HCT116 (cell line): ENCODE measurements around the gene LRP1B. TPM values are rescaled to one million over a fixed set of nuclear protein-coding genes. Genes with fewer than 3 reads are reported as not detected.

Experiments used
- ATAC-seq: fragments of 200-7000 bp; cut with Tn5 transposase; 2 replicates; pipeline ENCODE4 v1.9.1; 2020; ENCODE audit warnings: mild to moderate bottlenecking, moderate library complexity
- BruUV-seq: library from RNA; stranded (reverse); fragments of 400-500 nt; replicated peaks from 2 replicates; lab custom pipeline; 2021; lab: Mats Ljungman, UMichigan
- CTCF ChIA-PET: fragments of 300-600 bp; sonication (Branson Sonifier 250); formaldehyde crosslinking; loops from one replicate; lab custom pipeline; 2021; ENCODE audit warnings: antibody characterized with exemption; lab: Charles Lee
- POLR2A ChIA-PET: fragments of 300-600, 350-600 bp; sonication (Branson Sonifier 250); formaldehyde crosslinking; loops from one replicate; lab custom pipeline; 2021; ENCODE audit warnings: antibody characterized with exemption; lab: Charles Lee
- RAD21 ChIA-PET, 2 experiments: fragments of 300-600 bp; sonication (Branson Sonifier 250); formaldehyde crosslinking; loops; one replicate each; lab custom pipeline; 2023; ENCODE audit warnings: low total read pairs in 2 of 2; ENCODE audit not compliant: uncharacterized antibody in 2 of 2, unreplicated experiment in 2 of 2, low non-redundant PET in 1 of 2; lab: Charles Lee
- DNase-seq: peaks from one replicate; pipeline ENCODE4 v3.0.0-alpha.2; 2010; ENCODE audit warnings: low read depth, low spot score
- H2AFZ ChIP-seq: fragments of 200-600 bp; shearing (Covaris generic), sonication (generic); 2 replicates; pipeline ENCODE4 v1.6.1; 2017; ENCODE audit warnings: low read depth, mixed run types, mixed read lengths, antibody characterized with exemption, low read length; ENCODE audit not compliant: poor library complexity, severe bottlenecking
- H3K27ac ChIP-seq: 2 replicates; pipeline ENCODE4 v1.5.1; 2012; ENCODE audit warnings: low read depth, low read length
- H3K27me3 ChIP-seq: fragments of 200-600 bp; sonication (generic); 2 replicates; pipeline ENCODE4 v1.6.1; 2016; ENCODE audit warnings: mixed run types, low read length, mixed read lengths; ENCODE audit not compliant: insufficient read depth
- H3K36me3 ChIP-seq, 2 experiments: fragments of 200-500 bp in 1 of 2; fragments of 200-600 bp in 1 of 2; sonication (Bioruptor generic) in 1 of 2; sonication (generic) in 1 of 2; 2 replicates each; pipeline versions ENCODE4 v1.5.1 to v1.6.1; 2014 to 2016; ENCODE audit warnings: low read length in 2 of 2, inconsistent platforms in 1 of 2, mixed read lengths in 1 of 2, mixed run types in 1 of 2; ENCODE audit not compliant: insufficient read depth in 2 of 2, control insufficient read depth in 1 of 2
- H3K4me1 ChIP-seq, 2 experiments: fragments of 200-600 bp in 1 of 2; sonication (generic) in 1 of 2; 2 replicates each; pipeline versions ENCODE4 v1.5.1 to v1.6.1; 2012 to 2017; ENCODE audit warnings: low read length in 2 of 2, inconsistent platforms in 1 of 2, mild to moderate bottlenecking in 1 of 2, mixed read lengths in 1 of 2, mixed run types in 1 of 2, moderate library complexity in 1 of 2; ENCODE audit not compliant: insufficient read depth in 2 of 2, control insufficient read depth in 1 of 2
- H3K4me2 ChIP-seq: fragments of 200-600 bp; sonication (generic); 2 replicates; pipeline ENCODE4 v1.6.1; 2017; ENCODE audit warnings: mixed run types, low read length, mixed read lengths
- H3K4me3 ChIP-seq, 2 experiments: fragments of 200-600 bp in 1 of 2; sonication (generic) in 1 of 2; replicated peaks in 1 of 2; 2 replicates each; pipeline ENCODE4 v1.5.1; 2011 to 2016; ENCODE audit warnings: low read length in 2 of 2, control low read depth in 1 of 2, low read depth in 1 of 2, mild to moderate bottlenecking in 1 of 2, mixed read lengths in 1 of 2, mixed run types in 1 of 2
- H3K79me2 ChIP-seq: fragments of 200-600 bp; sonication (generic); 2 replicates; pipeline ENCODE4 v1.6.1; 2017; ENCODE audit warnings: mild to moderate bottlenecking, mixed run types, low read length, moderate library complexity, mixed read lengths; ENCODE audit not compliant: insufficient read depth
- H3K9ac ChIP-seq: fragments of 200-600 bp; sonication (generic); 2 replicates; pipeline ENCODE4 v1.6.1; 2016; ENCODE audit warnings: low read length, mixed read lengths
- H3K9me2 ChIP-seq: fragments of 200-600 bp; sonication (generic), shearing (Covaris generic); 2 replicates; pipeline ENCODE4 v1.6.1; 2017; ENCODE audit warnings: mixed run types, mild to moderate bottlenecking, moderate library complexity; ENCODE audit not compliant: insufficient read depth
- H3K9me3 ChIP-seq, 2 experiments: fragments of 200-500 bp in 1 of 2; fragments of 200-600 bp in 1 of 2; sonication (Bioruptor generic) in 1 of 2; sonication (generic) in 1 of 2; 2 replicates each; pipeline ENCODE4 v1.6.1; 2014 to 2017; ENCODE audit warnings: low read length in 2 of 2, mixed read lengths in 2 of 2, inconsistent platforms in 1 of 2, low read depth in 1 of 2, mild to moderate bottlenecking in 1 of 2, mixed run types in 1 of 2, moderate library complexity in 1 of 2; ENCODE audit not compliant: control insufficient read depth in 1 of 2, insufficient read depth in 1 of 2
- H4K20me1 ChIP-seq: fragments of 200-600 bp; sonication (generic), shearing (Covaris generic); 2 replicates; pipeline ENCODE4 v1.6.1; 2017; ENCODE audit warnings: mixed run types, mild to moderate bottlenecking, moderate library complexity; ENCODE audit not compliant: insufficient read depth
- CBX3 ChIP-seq: IDR thresholded peaks from 2 replicates; pipeline ENCODE4 v1.6.1; 2012; ENCODE audit warnings: low read depth
- CEBPB ChIP-seq: IDR thresholded peaks from 2 replicates; pipeline ENCODE4 v1.6.1; 2012; ENCODE audit warnings: low read depth
- EGR1 ChIP-seq: IDR thresholded peaks from 2 replicates; pipeline ENCODE4 v1.6.1; 2012; ENCODE audit warnings: low read depth
- ELF1 ChIP-seq: IDR thresholded peaks from 2 replicates; pipeline ENCODE4 v1.6.1; 2012; ENCODE audit warnings: low read depth, borderline replicate concordance
- FOSL1 ChIP-seq: IDR thresholded peaks from 2 replicates; pipeline ENCODE4 v1.6.1; 2012; ENCODE audit warnings: low read depth
- POLR2A ChIP-seq: IDR thresholded peaks from 2 replicates; pipeline ENCODE4 v1.7.0; 2011; ENCODE audit warnings: borderline replicate concordance; ENCODE audit not compliant: insufficient read depth, insufficient read length; ENCODE audit errors: extremely low read depth
- RAD21 ChIP-seq: IDR thresholded peaks from 2 replicates; pipeline ENCODE4 v1.6.1; 2012; ENCODE audit warnings: low read depth, mild to moderate bottlenecking
- SP1 ChIP-seq: IDR thresholded peaks from 2 replicates; pipeline ENCODE4 v1.6.1; 2012; ENCODE audit warnings: low read depth
- SRF ChIP-seq: IDR thresholded peaks from 2 replicates; pipeline ENCODE4 v1.6.1; 2012; ENCODE audit warnings: low read depth
- TCF7L2 ChIP-seq: IDR thresholded peaks from 2 replicates; pipeline ENCODE4 v1.7.0; 2011; ENCODE audit warnings: borderline replicate concordance, inconsistent platforms; ENCODE audit not compliant: insufficient read depth, insufficient read length; ENCODE audit errors: extremely low read depth
- YY1 ChIP-seq: IDR thresholded peaks from 2 replicates; pipeline ENCODE4 v1.6.1; 2011; ENCODE audit warnings: low read length, low read depth, moderate library complexity, mild to moderate bottlenecking; ENCODE audit not compliant: insufficient replicate concordance; ENCODE audit errors: extremely low read depth
- intact Hi-C: fragments of 100-400 bp; cut with micrococcal nuclease; formaldehyde crosslinking; loops from 2 replicates; pipeline ENCODE4 v1.10.0; 2022
- total RNA-seq: library from RNA; stranded (reverse); gene quantifications from one replicate; pipeline ENCODE4 v1.2.1, GENCODE V29; 2021; ENCODE audit not compliant: unreplicated experiment
- TF ChIP-seq, protein P1 (sequence below), 3 experiments: fragments of 200-600 bp in 1 of 3; sonication (generic) in 1 of 3; IDR thresholded peaks in 2 of 3; conservative IDR thresholded peaks in 1 of 3; 2 replicates each; pipeline ENCODE4 v1.5.1; 2012 to 2017; ENCODE audit warnings: low read depth in 2 of 3, low read length in 2 of 3, antibody characterized with exemption in 1 of 3, borderline replicate concordance in 1 of 3, control low read depth in 1 of 3, mild to moderate bottlenecking in 1 of 3, mixed read lengths in 1 of 3, mixed run types in 1 of 3, moderate library complexity in 1 of 3; ENCODE audit not compliant: insufficient read depth in 1 of 3
- TF ChIP-seq, protein P2 (sequence below): IDR thresholded peaks from 2 replicates; pipeline ENCODE4 v1.6.1; 2012; ENCODE audit warnings: low read depth

Gene LRP1B
- total RNA-seq, 1 experiment from 2014 or later = 0.34 TPM

DNA sequence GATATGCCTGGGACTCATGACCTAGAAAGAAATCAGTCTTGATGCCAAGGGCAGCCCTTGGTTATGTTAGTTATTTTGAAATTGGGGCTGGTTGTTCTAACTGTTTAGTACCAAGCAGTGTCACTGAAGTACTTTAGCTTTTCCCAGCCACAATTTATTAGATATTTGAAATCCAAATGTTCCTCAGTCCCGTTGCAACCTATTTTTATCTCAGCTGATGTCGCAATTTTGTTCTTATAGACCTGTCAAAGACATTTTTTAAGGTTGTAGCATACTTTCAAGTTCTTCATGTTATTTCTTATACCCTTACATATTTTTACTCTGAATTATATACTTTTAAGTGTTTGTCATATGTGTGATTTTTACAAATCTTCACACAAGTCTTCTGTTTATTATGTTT, 100.1 kb downstream of the LRP1B start:
- intact Hi-C loops = no loop called here
- H4K20me1 ChIP-seq = no peaks in the 10 kb centered on the region
- H3K9me2 ChIP-seq = no peaks in the 10 kb centered on the region
- H3K4me2 ChIP-seq = no peak overlapping the region
- ATAC-seq (no peak), DNase-seq (no peak)
- no peaks in the 10 kb centered on the region for H3K79me2 ChIP-seq
- H3K27ac ChIP-seq = no peak overlapping the region
- H3K9me3 ChIP-seq = no peaks in the 10 kb centered on the region
- no peaks in the 10 kb centered on the region for H3K36me3 ChIP-seq
- no peak for TF ChIP-seq SRF
- TF ChIP-seq TCF7L2 = no peak
- TF ChIP-seq, protein P1, sequence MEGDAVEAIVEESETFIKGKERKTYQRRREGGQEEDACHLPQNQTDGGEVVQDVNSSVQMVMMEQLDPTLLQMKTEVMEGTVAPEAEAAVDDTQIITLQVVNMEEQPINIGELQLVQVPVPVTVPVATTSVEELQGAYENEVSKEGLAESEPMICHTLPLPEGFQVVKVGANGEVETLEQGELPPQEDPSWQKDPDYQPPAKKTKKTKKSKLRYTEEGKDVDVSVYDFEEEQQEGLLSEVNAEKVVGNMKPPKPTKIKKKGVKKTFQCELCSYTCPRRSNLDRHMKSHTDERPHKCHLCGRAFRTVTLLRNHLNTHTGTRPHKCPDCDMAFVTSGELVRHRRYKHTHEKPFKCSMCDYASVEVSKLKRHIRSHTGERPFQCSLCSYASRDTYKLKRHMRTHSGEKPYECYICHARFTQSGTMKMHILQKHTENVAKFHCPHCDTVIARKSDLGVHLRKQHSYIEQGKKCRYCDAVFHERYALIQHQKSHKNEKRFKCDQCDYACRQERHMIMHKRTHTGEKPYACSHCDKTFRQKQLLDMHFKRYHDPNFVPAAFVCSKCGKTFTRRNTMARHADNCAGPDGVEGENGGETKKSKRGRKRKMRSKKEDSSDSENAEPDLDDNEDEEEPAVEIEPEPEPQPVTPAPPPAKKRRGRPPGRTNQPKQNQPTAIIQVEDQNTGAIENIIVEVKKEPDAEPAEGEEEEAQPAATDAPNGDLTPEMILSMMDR (IDR thresholded peaks at IDR 0.05 in 2 of 3, conservative IDR thresholded peaks at IDR 0.05 in 1 of 3; ENCODE audit: borderline replicate concordance in 1 of 3, insufficient read depth in 1 of 3, low read depth in 2 of 3, low read length in 2 of 3) = no peak
- TF ChIP-seq, protein P2, sequence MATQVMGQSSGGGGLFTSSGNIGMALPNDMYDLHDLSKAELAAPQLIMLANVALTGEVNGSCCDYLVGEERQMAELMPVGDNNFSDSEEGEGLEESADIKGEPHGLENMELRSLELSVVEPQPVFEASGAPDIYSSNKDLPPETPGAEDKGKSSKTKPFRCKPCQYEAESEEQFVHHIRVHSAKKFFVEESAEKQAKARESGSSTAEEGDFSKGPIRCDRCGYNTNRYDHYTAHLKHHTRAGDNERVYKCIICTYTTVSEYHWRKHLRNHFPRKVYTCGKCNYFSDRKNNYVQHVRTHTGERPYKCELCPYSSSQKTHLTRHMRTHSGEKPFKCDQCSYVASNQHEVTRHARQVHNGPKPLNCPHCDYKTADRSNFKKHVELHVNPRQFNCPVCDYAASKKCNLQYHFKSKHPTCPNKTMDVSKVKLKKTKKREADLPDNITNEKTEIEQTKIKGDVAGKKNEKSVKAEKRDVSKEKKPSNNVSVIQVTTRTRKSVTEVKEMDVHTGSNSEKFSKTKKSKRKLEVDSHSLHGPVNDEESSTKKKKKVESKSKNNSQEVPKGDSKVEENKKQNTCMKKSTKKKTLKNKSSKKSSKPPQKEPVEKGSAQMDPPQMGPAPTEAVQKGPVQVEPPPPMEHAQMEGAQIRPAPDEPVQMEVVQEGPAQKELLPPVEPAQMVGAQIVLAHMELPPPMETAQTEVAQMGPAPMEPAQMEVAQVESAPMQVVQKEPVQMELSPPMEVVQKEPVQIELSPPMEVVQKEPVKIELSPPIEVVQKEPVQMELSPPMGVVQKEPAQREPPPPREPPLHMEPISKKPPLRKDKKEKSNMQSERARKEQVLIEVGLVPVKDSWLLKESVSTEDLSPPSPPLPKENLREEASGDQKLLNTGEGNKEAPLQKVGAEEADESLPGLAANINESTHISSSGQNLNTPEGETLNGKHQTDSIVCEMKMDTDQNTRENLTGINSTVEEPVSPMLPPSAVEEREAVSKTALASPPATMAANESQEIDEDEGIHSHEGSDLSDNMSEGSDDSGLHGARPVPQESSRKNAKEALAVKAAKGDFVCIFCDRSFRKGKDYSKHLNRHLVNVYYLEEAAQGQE = no peak
- TF ChIP-seq YY1 = no peak
- TF ChIP-seq POLR2A = no peak
- TF ChIP-seq ELF1 = no peak
- no peak for TF ChIP-seq RAD21
- TF ChIP-seq CEBPB = no peak
- no peak for TF ChIP-seq FOSL1
- no peak for TF ChIP-seq CBX3
- no peak for TF ChIP-seq EGR1
- no peak for TF ChIP-seq SP1
- H3K4me1 ChIP-seq = no peaks in the 10 kb centered on the region
- RAD21 ChIA-PET = no interaction called here
- POLR2A ChIA-PET = no interaction called here
- BruUV-seq = no TSS peak
- H3K4me3 ChIP-seq = no peak overlapping the region
- no peak overlapping the region for H3K9ac ChIP-seq
- H2AFZ ChIP-seq = no peak overlapping the region
- no peaks in the 10 kb centered on the region for H3K27me3 ChIP-seq
- CTCF ChIA-PET = no interaction called here
